Activated CD8-positive, alpha-beta memory T cell treated with anti-CD3 and anti-CD28 coated beads, Interleukin-2, amount 50 U/mL, for 24 hours (primary cell): Measurements from ENCODE around the gene XXYLT1.
"Not testable (repeated sequence)": the region's sequence is repeated elsewhere in the genome, so short reads cannot be mapped to it uniquely, and the experiment has no call there.

ENCODE experiments used
- DNase-seq: peaks from one replicate; pipeline ENCODE4 v3.0.0-alpha.2; 2020; ENCODE audit errors: extremely low read depth

XXYLT1 gene

GRCh38 chr3:195096484-195097330 is 174.3 kb downstream of the XXYLT1 start:
- DNase-seq, result no peak

DNA sequence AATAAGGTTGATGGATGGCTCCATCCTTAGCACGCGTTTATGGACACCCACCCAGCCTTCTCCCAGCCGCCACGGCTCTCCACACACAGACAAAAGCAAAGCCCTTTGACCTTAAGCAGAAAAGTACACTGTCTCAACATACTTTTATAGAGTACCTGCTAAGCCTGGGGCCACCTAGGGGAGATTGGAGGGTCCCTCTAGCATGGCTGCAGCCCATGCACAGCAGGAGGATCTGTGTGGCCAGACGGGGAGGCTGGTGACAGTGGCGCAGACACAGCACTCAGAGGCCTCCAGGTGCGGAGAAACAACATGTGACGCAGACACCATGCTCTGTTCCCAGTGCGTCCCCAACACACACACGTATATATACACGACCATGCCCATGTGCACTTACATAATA is 174.9 kb downstream of the XXYLT1 start:
- DNase-seq, result no peak

GRCh38 chr3:195095704-195096036 is 175.3 kb downstream of the XXYLT1 start:
- no peak for DNase-seq

- DNase-seq, result no peak
Measured at GRCh38 chr3:195095035-195095703, 175.8 kb downstream of the XXYLT1 start.

- DNase-seq, result no peak
Measured at GRCh38 chr3:195094191-195094921, 176.6 kb downstream of the XXYLT1 start.

GRCh38 chr3:195093731-195094130 is 177.2 kb downstream of the XXYLT1 start:
- DNase-seq, result no peak

GRCh38 chr3:195087840-195088601 is 182.9 kb downstream of the XXYLT1 start:
- not testable (repeated sequence) for DNase-seq

- DNase-seq, result no peak
Measured at GRCh38 chr3:195087328-195087727, 183.6 kb downstream of the XXYLT1 start.

GRCh38 chr3:195086885-195087284 is 184.1 kb downstream of the XXYLT1 start:
- DNase-seq, result no peak

DNA sequence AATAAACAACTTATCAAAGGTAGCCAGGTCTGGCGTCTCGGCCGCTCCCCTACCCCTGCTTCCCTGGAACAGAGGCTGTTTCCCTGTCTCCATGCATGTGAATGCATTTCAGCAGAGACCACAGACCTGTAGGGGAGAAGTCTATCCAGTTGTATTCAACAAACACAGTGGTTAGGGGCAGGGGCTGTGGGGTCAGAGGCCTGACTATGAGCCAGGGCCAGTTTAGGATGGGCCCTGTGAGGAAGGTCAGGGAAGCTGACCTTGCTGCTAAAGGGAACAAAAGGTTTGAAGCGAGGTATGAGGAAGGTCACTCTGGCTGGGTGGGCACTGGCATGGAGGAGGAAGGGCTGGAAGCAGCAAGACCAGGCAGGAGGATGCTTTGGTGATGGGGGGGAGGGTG is 184.6 kb downstream of the XXYLT1 start:
- DNase-seq, result no peak

DNA sequence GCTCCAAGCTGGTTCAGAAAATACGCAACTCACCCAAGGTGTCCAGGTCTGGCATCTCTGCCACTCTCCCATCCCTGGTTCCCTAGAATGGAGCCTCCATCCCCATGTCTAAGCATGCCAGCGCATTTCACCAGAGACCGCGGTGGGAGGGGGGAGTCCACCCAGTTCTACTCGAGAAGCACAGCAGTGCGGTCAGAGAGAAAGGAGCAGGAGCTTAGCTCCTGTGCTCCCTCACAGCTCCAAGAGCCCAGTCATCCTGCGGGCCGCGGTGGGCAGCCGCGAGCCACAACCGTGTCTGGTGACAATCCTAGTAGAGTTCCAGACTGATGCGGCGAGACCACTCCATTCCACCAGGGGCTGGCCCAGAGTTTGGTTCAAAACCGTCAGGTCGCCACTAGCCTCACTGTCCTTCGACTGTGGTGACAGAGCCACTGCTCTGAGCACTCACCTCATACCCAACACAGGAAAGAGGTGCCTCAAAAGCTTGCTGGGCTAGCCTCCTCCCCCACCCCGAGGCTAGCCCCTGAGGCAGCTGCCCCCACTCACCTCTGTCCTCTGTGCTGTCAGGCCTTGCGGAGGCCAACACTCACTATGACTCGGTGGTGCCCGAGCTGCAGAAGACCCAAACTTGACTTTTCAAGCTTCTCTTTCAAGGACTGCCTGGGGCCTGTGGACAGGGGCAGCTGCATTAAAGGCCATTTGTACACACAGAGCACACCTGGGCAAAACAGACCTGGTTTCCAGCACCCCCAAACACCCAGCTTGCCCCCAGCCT is 185.4 kb downstream of the XXYLT1 start:
- no peak for DNase-seq

DNA sequence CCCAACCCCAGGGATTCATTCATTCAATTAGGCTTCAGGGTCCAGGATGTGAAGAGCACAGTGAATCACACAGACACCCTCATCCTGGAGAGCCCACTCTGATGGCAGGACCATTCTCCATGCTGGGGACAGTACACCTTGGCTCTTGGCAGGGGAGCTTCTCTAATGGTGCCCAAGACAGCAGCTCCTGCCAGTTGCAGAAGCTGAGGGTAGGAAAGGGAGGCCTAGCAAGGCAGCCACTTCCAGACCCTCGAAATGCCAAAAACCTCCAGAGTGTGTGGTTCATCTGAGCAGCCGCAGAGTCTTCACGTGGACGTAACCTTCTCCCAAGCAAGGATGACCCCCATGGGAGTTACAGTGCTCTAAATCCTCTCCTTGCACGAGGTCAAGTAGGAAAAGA is 186.2 kb downstream of the XXYLT1 start:
- DNase-seq, result no peak

- no peak for DNase-seq
Measured at GRCh38 chr3:195083659-195084058, 187.3 kb downstream of the XXYLT1 start.

DNA sequence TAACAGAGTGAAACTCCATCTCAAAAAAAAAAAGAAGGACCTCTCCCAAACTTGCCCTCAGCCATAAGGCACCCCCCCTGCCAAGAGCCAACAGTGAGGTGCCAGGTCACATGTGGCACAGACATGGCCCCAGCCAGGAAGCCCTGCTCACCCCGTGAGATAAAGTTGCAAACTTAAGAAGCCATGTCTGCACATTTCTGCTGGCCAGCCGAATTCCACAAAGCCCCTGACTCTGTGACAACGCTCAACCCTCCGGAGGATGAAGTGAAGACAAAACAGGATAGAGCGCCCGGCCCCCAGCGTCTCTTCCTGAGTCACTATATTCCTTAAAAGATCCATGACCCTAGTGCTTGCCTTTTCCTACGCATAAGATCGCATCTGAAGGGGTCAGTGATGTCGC is 188.1 kb downstream of the XXYLT1 start:
- DNase-seq, result no peak

- no peak for DNase-seq
Measured at GRCh38 chr3:195081242-195081963, 189.6 kb downstream of the XXYLT1 start.

DNA sequence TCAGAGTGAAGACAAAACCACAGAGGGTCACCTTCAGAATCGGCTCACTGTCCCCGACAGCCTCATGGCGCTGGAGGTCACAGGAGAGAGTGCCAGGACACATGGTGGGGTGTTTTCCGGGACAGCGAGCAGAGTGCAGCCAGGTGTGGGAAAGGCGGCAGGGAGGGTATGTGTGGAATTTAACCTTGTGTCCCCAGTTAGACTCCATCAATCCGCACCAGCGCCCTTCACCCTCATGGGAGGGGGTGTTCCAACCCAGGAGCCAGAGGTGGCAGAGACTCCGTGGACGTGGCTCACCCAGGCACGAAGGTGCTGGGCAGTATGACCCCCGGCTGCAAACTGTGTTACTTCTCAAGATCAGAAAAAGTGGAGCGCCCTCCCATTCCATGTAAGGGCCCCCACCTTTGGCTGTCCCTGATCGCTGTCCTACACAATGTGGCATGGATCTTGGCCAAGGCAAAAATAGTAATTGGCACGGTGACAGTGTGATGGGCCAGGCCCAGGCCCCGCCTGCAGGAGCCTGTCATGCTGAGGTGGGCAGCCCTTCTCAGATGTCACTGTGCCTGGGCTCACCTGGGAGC is 190.3 kb downstream of the XXYLT1 start:
- DNase-seq, result no peak

- no peak for DNase-seq
Measured at GRCh38 chr3:195080125-195080524, 190.8 kb downstream of the XXYLT1 start.

- no peak for DNase-seq
Measured at GRCh38 chr3:195079636-195080035, 191.3 kb downstream of the XXYLT1 start.

GRCh38 chr3:195078891-195079440 is 192.0 kb downstream of the XXYLT1 start:
- DNase-seq, result no peak
